Fibroblast of pulmonary artery (primary cell): ENCODE data around the gene ACKR3.

Experiments
- DNase-seq: peaks from one replicate; pipeline ENCODE4 v3.0.0-alpha.2; 2010; ENCODE audit warnings: low read depth
- H3K4me3 ChIP-seq: replicated peaks from 2 replicates; pipeline ENCODE4 v1.5.1; 2011; ENCODE audit warnings: low read depth, mild to moderate bottlenecking, control low read depth, low read length, moderate library complexity
- CTCF ChIP-seq: IDR thresholded peaks from 2 replicates; pipeline ENCODE4 v1.5.1; 2011; ENCODE audit warnings: mild to moderate bottlenecking, control low read depth, low read length, inconsistent platforms; ENCODE audit errors: missing control alignments

Gene ACKR3

GRCh38 chr2:236566596-236566995 lies 3.0 kb upstream of the ACKR3 start:
- no peak for DNase-seq

GRCh38 chr2:236568068-236568921 lies 1.3 kb upstream of the ACKR3 start:
- no peak overlapping the region for H3K4me3 ChIP-seq
- TF ChIP-seq CTCF: no peak
- DNase-seq: no peak

More at GRCh38 chr2:236566596-236566995, 3.0 kb upstream of the ACKR3 start:
- no peak for TF ChIP-seq CTCF
- H3K4me3 ChIP-seq: no peak overlapping the region

- no peak for TF ChIP-seq CTCF
- no peak for DNase-seq
- H3K4me3 ChIP-seq: no peak overlapping the region
Measured at GRCh38 chr2:236568922-236569572, 578 bp upstream of the ACKR3 start.

- H3K4me3 ChIP-seq: no peak overlapping the region
Measured at GRCh38 chr2:236570081-236570868, 650 bp downstream of the ACKR3 start.

GRCh38 chr2:236571145-236571544 lies 1.5 kb downstream of the ACKR3 start:
- H3K4me3 ChIP-seq: no peak overlapping the region
- no peak for DNase-seq

More at GRCh38 chr2:236570081-236570868, 650 bp downstream of the ACKR3 start:
- DNase-seq: no peak
- TF ChIP-seq CTCF: no peak

More at GRCh38 chr2:236571145-236571544, 1.5 kb downstream of the ACKR3 start:
- TF ChIP-seq CTCF: no peak
